OCI-LY7 (cell line): ENCODE measurements around the gene MXD1. TPM values are rescaled to one million over a fixed set of nuclear protein-coding genes. Genes with fewer than 3 reads are reported as not detected.

ENCODE experiments used
- BruUV-seq: library from RNA; stranded (reverse); fragments of 400-500 nt; replicated peaks from 2 replicates; lab custom pipeline; 2021; lab: Mats Ljungman, UMichigan
- CTCF ChIA-PET: fragments of 300-600 bp; sonication (Branson Sonifier 250); formaldehyde crosslinking; loops from one replicate; lab custom pipeline; 2022; ENCODE audit warnings: antibody characterized with exemption; ENCODE audit not compliant: unreplicated experiment; lab: Charles Lee
- POLR2A ChIA-PET: fragments of 300-600 bp; sonication (Branson Sonifier 250); formaldehyde crosslinking; loops from one replicate; lab custom pipeline; 2022; ENCODE audit warnings: antibody characterized with exemption; lab: Charles Lee
- DNase-seq: peaks from one replicate; pipeline ENCODE4 v3.0.0-alpha.2; 2015; ENCODE audit warnings: low spot score
- H2AFZ ChIP-seq: fragments of 200-600 bp; sonication (generic), shearing (Covaris generic); 2 replicates; pipeline ENCODE4 v1.6.1; 2014; ENCODE audit warnings: mild to moderate bottlenecking, antibody characterized with exemption, low read length, moderate library complexity
- H3K27ac ChIP-seq: fragments of 200-600 bp; sonication (generic); 2 replicates; pipeline ENCODE4 v1.5.1; 2014; ENCODE audit warnings: mixed run types, low read depth, mild to moderate bottlenecking, moderate library complexity, low read length, inconsistent platforms; ENCODE audit not compliant: poor library complexity, severe bottlenecking
- H3K36me3 ChIP-seq: fragments of 200-600 bp; sonication (generic); 2 replicates; pipeline ENCODE4 v1.6.1; 2014; ENCODE audit warnings: mild to moderate bottlenecking, antibody characterized with exemption, low read length, moderate library complexity, mixed read lengths; ENCODE audit not compliant: insufficient read depth
- H3K4me1 ChIP-seq: fragments of 200-600 bp; sonication (generic); 2 replicates; pipeline ENCODE4 v1.5.1; 2014; ENCODE audit warnings: mild to moderate bottlenecking, low read length; ENCODE audit not compliant: insufficient read depth, poor library complexity, severe bottlenecking
- H3K4me2 ChIP-seq: fragments of 200-600 bp; sonication (generic); 2 replicates; pipeline ENCODE4 v1.6.1; 2014; ENCODE audit warnings: mild to moderate bottlenecking, low read length
- H3K4me3 ChIP-seq: fragments of 200-600 bp; sonication (generic); 2 replicates; pipeline ENCODE4 v1.5.1; 2014; ENCODE audit warnings: mild to moderate bottlenecking, low read depth, low read length; ENCODE audit not compliant: poor library complexity, severe bottlenecking
- H3K79me2 ChIP-seq: fragments of 200-600 bp; sonication (generic); 2 replicates; pipeline ENCODE4 v1.6.1; 2016; ENCODE audit warnings: low read depth, mild to moderate bottlenecking, low read length, moderate library complexity, mixed read lengths; ENCODE audit not compliant: insufficient read depth
- H3K9me2 ChIP-seq: fragments of 200-600 bp; sonication (generic); 2 replicates; pipeline ENCODE4 v1.6.1; 2016; ENCODE audit warnings: mild to moderate bottlenecking, low read length, mixed read lengths; ENCODE audit not compliant: insufficient read depth
- H3K9me3 ChIP-seq: fragments of 200-600 bp; sonication (generic); 2 replicates; pipeline ENCODE4 v1.6.1; 2014; ENCODE audit warnings: mild to moderate bottlenecking, mixed run types, low read length, mixed read lengths
- H4K20me1 ChIP-seq: fragments of 200-600 bp; sonication (generic); 2 replicates; pipeline ENCODE4 v1.6.1; 2014; ENCODE audit warnings: mild to moderate bottlenecking, antibody characterized with exemption, low read length, moderate library complexity, mixed read lengths; ENCODE audit not compliant: insufficient read depth
- CTCF ChIP-seq: fragments of 200-600 bp; sonication (generic); conservative IDR thresholded peaks from 2 replicates; pipeline ENCODE4 v1.5.1; 2014; ENCODE audit warnings: mild to moderate bottlenecking, antibody characterized with exemption, low read length, moderate library complexity, mixed read lengths
- EZH2phosphoT487 ChIP-seq: fragments of 200-600 bp; sonication (generic); IDR thresholded peaks from 2 replicates; pipeline ENCODE4 v1.6.1; 2018; ENCODE audit warnings: low read depth, borderline replicate concordance, mild to moderate bottlenecking, mixed run types, antibody characterized with exemption, low read length, moderate library complexity, mixed read lengths
- intact Hi-C: fragments of 100-400 bp; cut with micrococcal nuclease; formaldehyde crosslinking; loops from one replicate; pipeline ENCODE4 v1.10.0; 2022; ENCODE audit not compliant: unreplicated experiment
- total RNA-seq, 2 experiments: library from RNA; depleted of rRNA in 1 of 2; stranded (reverse); fragments of >200 nt in 1 of 2; shearing (Covaris generic) in 1 of 2; gene quantifications; 2 replicates each; pipeline ENCODE4 v1.2.3, GENCODE V29; 2014 to 2022

Gene MXD1
- total RNA-seq, 2 experiments from 2014 or later = 2.2 to 2.9 TPM

DNA sequence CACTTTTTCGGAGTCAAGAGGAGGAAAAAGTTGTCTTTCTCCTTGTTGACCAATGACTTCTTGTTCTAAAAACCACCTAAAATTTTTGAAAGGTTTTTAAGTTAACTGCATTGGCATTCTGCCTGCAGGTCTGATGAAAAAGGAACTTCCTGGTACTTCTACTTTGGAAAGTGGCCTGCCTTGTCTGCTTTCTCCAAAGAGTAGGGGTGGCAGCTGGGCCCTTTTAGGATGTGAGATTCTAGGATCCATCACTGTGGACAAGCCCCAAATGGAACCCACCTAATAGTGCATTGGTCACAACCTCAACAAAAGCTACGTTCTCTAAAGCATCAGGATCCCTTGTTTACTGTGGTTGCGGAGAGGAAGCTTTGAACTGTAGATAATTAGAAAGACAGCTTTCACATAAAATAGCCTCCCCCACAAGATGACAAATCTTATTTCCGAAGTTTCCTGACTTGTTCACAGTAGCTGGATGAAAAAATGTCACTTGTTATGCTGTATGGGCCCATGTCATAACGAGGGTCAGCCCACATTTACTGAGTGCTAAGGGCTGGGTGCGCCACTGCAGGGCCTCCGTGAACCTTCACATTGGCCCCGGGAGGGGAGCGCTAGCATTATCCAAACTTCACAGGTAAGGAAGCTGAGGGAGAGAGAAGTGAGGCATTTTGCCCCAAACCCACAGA, 29.1 kb downstream of the MXD1 start:
- ChIA-PET POLR2A (interaction anchor here (0.5 to 1.1 kb wide), 3 partner anchors 10 to 282 kb away, joined by 3 read pairs; no protein-coding TSS in a partner anchor), CTCF (interaction anchor here (0.9 kb wide), 1 partner anchor 238 kb away, joined by 6 read pairs; no protein-coding TSS in a partner anchor)
- Histone ChIP-seq H3K27ac (no peak overlapping the region), H3K4me1 (peaks cover 17% of the 10 kb centered on the region), H3K4me3 (no peak overlapping the region), H3K9me2 (no peaks in the 10 kb centered on the region), H3K79me2 (no peaks in the 10 kb centered on the region), H3K36me3 (no peaks in the 10 kb centered on the region), H4K20me1 (no peaks in the 10 kb centered on the region), H3K9me3 (no peaks in the 10 kb centered on the region), H3K4me2 (no peak overlapping the region), H2AFZ (no peak overlapping the region)
- no TSS peak for BruUV-seq
- no peak for TF ChIP-seq CTCF
- TF ChIP-seq EZH2phosphoT487 = no peak
- intact Hi-C loops = no loop called here
- DNase-seq = no peak

DNA sequence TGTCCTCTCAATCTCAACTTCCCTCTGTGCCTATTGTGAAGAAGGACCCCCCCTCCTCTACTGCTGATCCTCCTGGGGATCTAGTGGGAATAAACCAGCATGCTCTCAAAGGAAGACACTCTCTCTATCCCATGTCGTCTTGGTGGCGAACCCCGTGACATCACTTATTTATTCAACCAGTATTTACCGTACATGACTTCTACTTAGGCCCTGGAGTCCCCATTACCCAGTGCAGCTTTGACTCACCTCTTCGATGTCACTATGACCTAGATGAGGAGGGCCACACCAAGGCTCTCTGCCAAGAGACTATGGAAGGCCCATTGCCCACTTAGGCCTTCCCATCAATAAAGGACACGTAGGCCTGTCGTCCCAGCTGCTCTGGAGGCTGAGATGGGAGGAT, 29.8 kb downstream of the MXD1 start:
- H3K4me1 ChIP-seq = peaks cover 17% of the 10 kb centered on the region
- no peak overlapping the region for H2AFZ ChIP-seq
- H3K27ac ChIP-seq = no peak overlapping the region
- H3K9me3 ChIP-seq = no peaks in the 10 kb centered on the region
- BruUV-seq = no TSS peak
- no peak for DNase-seq
- ChIA-PET CTCF (interaction anchor here (0.9 kb wide), 1 partner anchor 237 kb away, joined by 6 read pairs; no protein-coding TSS in a partner anchor), POLR2A (interaction anchor here (0.5 to 1.1 kb wide), 2 partner anchors 11 to 125 kb away, joined by 3 read pairs; no protein-coding TSS in a partner anchor)
- no peaks in the 10 kb centered on the region for H3K9me2 ChIP-seq
- H3K4me3 ChIP-seq = no peak overlapping the region
- intact Hi-C loops = no loop called here
- H3K4me2 ChIP-seq = no peak overlapping the region
- TF ChIP-seq CTCF (no peak), EZH2phosphoT487 (no peak)
- no peaks in the 10 kb centered on the region for H3K36me3 ChIP-seq
- H4K20me1 ChIP-seq = no peaks in the 10 kb centered on the region
- no peaks in the 10 kb centered on the region for H3K79me2 ChIP-seq

DNA sequence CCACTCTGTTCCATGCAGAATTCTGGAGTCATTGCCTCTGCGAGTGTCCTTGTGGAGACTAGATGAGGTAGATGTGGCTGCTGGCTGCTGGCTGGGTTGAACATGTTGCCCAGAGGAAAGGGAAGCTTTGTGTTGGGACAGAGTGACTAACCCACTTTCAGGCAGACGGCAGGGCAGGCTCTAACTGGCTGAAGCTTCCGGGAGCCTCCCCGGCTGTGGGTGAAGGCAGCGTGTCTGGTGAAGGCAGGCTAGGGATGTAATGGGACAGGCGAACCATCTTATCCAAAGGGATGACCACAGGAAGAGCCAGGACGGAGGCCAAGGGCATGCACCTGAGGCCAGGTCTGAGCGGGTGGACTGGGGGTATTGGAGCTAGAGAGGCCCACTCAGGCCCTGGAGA, 30.5 kb downstream of the MXD1 start:
- peaks cover 17% of the 10 kb centered on the region for H3K4me1 ChIP-seq
- CTCF ChIA-PET = no interaction called here
- no peak overlapping the region for H2AFZ ChIP-seq
- no peaks in the 10 kb centered on the region for H3K79me2 ChIP-seq
- no peak overlapping the region for H3K4me3 ChIP-seq
- H3K9me2 ChIP-seq = no peaks in the 10 kb centered on the region
- H3K4me2 ChIP-seq = no peak overlapping the region
- no peak for DNase-seq
- H3K9me3 ChIP-seq = no peaks in the 10 kb centered on the region
- no peak overlapping the region for H3K27ac ChIP-seq
- BruUV-seq = no TSS peak
- no peaks in the 10 kb centered on the region for H3K36me3 ChIP-seq
- no peak for TF ChIP-seq EZH2phosphoT487
- TF ChIP-seq CTCF = no peak
- intact Hi-C loops = no loop called here
- POLR2A ChIA-PET = interaction anchor here (1.1 kb wide), 1 partner anchor 12 kb away, joined by 3 read pairs; no protein-coding TSS in a partner anchor
- H4K20me1 ChIP-seq = no peaks in the 10 kb centered on the region
